GM12864 (cell line): ENCODE results near the gene CNPY3.
A peak's percentile ranks its signal among the peaks of the same experiment; 100 is the strongest.
"Not testable (repeated sequence)": the region's sequence is repeated elsewhere in the genome, so short reads cannot be mapped to it uniquely, and the experiment has no call there.

Experiments used
- DNase-seq: peaks from one replicate; pipeline ENCODE4 v3.0.0-alpha.2; 2011; ENCODE audit warnings: low read depth
- H3K4me3 ChIP-seq: 2 replicates; pipeline ENCODE4 v1.5.1; 2011; ENCODE audit warnings: mild to moderate bottlenecking, low read depth, low read length, control low read depth
- CTCF ChIP-seq: IDR thresholded peaks from 2 replicates; pipeline ENCODE4 v1.5.1; 2011; ENCODE audit warnings: low read depth, mild to moderate bottlenecking, moderate library complexity, low read length, control low read depth, inconsistent platforms; ENCODE audit errors: missing control alignments

Gene CNPY3

GRCh38 chr6:42928986-42929820 is at the start of gene CNPY3:
CNPY3 (plus strand) TSS chr6:42929480; CDS start chr6:42929571, 91 bp downstream.
- peak within 1 kb of the TSS; percentile 72 for H3K4me3 ChIP-seq
- peak; percentile 98 for DNase-seq
- no peak for TF ChIP-seq CTCF

GRCh38 chr6:42880240-42880817 is 49.0 kb upstream of the CNPY3 start:
- H3K4me3 ChIP-seq: peak overlapping the region; percentile 82
- DNase-seq: not testable (repeated sequence)

- DNase-seq: not testable (repeated sequence)
- peak overlapping the region; percentile 82 for H3K4me3 ChIP-seq
Measured at GRCh38 chr6:42880871-42881270, 48.4 kb upstream of the CNPY3 start.

- no peak overlapping the region for H3K4me3 ChIP-seq
- no peak for TF ChIP-seq CTCF
- no peak for DNase-seq
Measured at GRCh38 chr6:42885702-42886101, 43.6 kb upstream of the CNPY3 start.

- H3K4me3 ChIP-seq, DNase-seq: not testable (repeated sequence)
Measured at GRCh38 chr6:42888201-42888600, 41.1 kb upstream of the CNPY3 start.

- DNase-seq: no peak
- H3K4me3 ChIP-seq: peak overlapping the region; percentile 98
- TF ChIP-seq CTCF: no peak
Measured at GRCh38 chr6:42889815-42890214, 39.5 kb upstream of the CNPY3 start.

- peak overlapping the region; percentile 98 for H3K4me3 ChIP-seq
- no peak for TF ChIP-seq CTCF
Measured at GRCh38 chr6:42890311-42891198, 38.7 kb upstream of the CNPY3 start.

GRCh38 chr6:42891199-42891722 is 38.0 kb upstream of the CNPY3 start:
- DNase-seq: no peak
- peak overlapping the region; percentile 98 for H3K4me3 ChIP-seq
- TF ChIP-seq CTCF: no peak

More at GRCh38 chr6:42890311-42891198, 38.7 kb upstream of the CNPY3 start:
- peak; percentile 95 for DNase-seq

GRCh38 chr6:42894041-42894828 is 35.0 kb upstream of the CNPY3 start:
- H3K4me3 ChIP-seq, DNase-seq: not testable (repeated sequence)
